HL-60/S4 (cell line): ENCODE data around the gene EXOC7.

ENCODE experiments used
- in situ Hi-C: fragments of 300-500 bp; cut with MboI; formaldehyde crosslinking; loops from 2 replicates; pipeline ENCODE4 v1.14.3; 2022; ENCODE audit warnings: low sequenced_read_pairs

Gene EXOC7

GRCh38 chr17:76138896-76139752 is 35.5 kb upstream of the EXOC7 start:
- in situ Hi-C loops = no loop called here

DNA sequence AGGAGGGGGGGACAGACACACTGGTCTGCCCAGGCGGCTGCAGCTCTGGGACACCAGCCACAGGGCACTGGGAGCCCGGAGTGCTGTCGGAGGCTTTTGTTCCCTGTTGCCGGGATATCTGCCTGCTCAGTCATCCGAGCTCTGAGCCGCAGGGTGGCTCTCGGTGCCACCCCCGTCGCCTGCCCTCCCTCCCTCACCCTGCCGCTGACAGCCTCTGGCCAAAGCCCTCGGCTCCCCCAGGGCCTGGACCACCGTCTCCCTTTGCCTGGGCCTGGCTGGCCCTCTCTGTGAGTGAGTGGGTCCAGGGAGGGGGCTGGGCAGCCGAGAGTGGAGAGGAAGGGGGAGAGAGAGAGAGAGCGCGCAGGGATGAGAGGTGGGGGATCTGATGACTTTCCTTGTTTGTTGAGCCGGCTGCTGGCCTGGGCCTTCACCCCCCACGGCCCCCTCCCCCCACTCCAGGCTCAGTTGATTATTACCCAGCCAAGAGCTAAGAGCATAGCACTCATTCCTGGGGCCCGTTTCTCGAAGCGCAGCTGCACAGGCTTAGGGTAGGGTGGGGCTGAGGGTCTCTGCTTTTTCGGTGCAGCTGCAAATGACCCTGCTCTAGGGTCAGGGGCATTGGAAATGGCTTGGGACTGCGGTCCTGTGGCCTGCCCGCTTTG is 34.8 kb upstream of the EXOC7 start:
- in situ Hi-C loops = no loop called here

DNA sequence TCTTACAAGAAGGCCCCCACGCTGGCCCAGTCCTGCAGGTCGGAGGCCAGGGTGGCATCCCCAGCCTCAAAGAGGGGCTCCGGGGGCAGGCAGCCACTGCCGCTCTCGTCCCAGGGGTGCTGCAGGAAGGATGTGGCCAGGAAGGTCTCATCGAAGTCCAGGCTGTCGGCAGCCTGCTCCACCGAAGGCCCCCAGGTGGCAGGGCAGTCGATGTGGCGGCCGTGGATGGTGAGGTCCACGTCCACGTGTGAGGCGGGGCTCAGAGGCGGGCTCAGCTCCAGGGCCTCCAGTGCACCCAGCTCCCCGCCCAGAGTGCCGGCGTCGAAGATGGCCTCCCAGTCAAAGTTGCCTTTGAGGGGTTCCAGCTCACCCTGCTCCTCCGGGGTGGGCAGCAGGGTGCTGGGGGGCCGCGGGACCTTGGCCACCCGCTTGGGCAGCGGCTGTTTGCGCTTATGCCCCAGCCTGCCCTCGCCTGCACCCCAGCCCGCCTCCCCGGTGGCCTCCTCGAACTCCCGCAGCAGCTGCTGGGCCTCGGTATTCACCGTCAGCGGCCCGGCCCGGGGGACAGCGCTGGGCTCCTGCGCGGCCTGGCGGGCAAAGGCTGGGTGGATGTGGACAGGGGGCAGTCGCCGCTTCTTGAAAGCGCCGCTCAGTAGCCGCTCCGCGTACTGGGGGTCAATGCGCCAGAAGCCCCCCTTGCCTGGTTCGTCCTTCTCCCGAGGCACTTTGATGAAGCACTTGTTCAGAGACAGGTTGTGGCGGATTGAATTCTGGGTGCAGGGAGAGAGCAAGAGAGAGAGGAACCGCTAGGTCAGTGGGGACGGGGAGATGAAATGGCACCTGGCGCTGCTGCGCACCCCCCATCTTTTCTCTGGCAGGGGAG is 34.0 kb upstream of the EXOC7 start:
- in situ Hi-C loops = no loop called here

- in situ Hi-C loops = no loop called here
Observed at GRCh38 chr17:76137001-76137350, 33.4 kb upstream of the EXOC7 start.

DNA sequence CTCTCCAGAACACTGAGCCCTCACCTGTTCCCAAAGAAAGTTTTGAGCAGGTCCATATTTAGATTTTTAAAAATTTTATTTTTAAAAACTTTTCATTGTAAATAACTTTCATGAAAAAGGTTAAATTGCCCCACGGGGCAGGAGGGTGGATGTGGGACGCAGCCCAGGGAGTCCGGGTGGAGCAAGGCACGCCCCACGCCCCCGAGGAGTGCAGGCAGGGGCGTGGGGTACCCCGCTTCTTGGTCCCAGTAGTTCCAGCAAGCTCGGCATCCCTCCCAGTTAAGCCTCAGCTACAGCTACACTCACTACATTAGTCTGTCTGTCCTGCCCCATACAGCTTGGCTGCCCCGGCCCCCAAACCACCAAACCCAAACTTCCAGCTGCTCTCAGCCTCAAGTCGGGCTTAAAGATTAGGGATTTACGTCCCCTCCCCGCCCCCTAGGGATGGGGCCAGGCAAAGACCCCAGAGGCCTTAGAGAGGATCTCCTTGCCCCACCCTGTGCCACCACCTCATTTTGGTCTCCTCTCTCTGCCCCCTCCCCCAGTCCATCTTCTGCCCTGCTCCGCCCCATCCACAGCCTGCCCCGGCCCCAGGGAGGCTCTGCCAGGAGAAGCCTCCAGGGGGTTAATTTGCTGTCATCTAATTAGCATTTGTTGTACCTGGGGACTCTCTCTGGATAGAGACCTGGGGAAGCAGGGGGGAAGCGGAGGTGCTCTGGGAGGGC is 32.9 kb upstream of the EXOC7 start:
- in situ Hi-C loops = no loop called here

GRCh38 chr17:76135810-76136188 is 32.2 kb upstream of the EXOC7 start:
- in situ Hi-C loops = no loop called here

GRCh38 chr17:76134911-76135809 is 31.6 kb upstream of the EXOC7 start:
- in situ Hi-C loops = no loop called here

GRCh38 chr17:76132574-76133338 is 29.2 kb upstream of the EXOC7 start:
- in situ Hi-C loops = no loop called here

DNA sequence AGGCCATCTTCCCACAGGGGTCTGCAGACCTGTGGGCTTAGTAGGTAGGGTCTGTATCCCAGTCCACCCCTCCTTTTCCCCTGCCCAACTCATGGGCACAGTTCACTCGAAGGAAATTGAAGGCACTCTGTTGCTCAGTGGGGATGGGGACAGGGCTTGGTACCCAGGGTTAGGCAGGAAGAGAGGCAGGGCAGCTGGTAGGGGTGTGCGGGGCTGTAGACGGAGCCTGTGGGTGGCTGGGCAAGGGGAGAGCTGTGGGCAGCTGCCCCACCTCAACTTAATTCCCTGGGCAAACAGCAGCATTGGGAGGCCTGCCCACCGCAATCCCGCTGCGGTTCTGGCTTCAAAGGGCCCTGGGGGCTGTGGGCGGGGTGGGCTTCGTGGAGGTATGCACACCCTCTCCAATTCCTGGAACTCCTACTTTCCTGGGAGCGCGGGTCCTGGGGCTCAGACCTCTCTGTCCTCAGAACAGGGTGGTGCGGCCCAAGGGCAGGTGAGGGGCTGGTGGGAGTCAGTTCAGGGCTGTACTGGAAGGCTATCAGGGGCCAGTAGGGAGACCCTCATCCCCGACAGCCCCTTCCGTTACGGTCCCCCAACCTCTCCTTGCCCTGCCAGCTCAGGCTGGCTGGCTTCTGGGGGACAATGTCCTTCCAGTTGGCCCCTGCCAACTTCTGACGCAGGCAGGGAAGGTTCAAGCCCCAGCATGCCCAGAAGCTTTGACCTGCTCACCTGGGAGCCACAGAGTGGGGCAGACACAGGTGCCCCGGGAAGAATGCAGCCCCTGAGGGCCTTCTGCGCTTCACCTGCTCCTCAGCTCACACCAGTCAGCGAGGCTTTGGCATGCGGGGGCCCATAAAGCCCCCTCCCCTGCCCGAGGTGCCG is 28.3 kb upstream of the EXOC7 start:
- in situ Hi-C loops = no loop called here

- in situ Hi-C loops = no loop called here
Observed at GRCh38 chr17:76131051-76131691, 27.6 kb upstream of the EXOC7 start.

- in situ Hi-C loops = no loop called here
Observed at GRCh38 chr17:76130473-76130872, 26.9 kb upstream of the EXOC7 start.

DNA sequence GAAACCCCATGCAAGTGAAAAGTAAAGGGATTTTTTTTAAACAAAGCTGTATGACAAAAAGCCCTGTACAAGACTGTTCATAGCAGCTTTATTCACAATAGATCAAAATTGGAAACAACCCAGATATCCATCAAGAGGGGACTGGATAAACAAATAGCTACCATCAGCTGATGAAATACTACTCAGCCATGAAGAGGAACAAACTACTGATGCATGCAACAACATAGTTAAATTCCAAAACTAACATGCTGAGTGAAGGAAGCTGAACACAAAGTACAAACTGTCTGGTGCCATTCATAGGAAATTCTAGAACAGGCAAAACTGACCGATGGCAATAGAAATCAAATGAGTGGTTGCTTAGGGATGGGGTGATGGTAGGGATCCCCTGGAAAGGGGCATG is 22.3 kb upstream of the EXOC7 start:
- in situ Hi-C loops = loop anchor here (5.0 kb wide), 1 partner anchor 166 kb away; no protein-coding TSS in a partner anchor

DNA sequence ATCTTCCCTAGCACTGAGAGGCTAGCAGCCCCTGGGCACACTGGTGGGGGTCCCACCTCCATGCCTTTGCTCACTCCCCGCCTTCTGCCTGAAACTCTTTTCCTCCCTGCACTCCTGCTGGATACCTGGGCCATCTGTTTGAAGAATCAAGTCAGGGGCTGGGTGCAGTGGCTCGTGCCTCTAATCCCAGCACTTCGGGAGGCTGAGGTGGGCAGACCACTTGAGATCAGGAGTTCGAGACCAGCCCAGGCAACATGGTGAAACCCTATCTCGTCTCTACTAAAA is 21.7 kb upstream of the EXOC7 start:
- in situ Hi-C loops = loop anchor here (5.0 kb wide), 1 partner anchor 167 kb away; no protein-coding TSS in a partner anchor

DNA sequence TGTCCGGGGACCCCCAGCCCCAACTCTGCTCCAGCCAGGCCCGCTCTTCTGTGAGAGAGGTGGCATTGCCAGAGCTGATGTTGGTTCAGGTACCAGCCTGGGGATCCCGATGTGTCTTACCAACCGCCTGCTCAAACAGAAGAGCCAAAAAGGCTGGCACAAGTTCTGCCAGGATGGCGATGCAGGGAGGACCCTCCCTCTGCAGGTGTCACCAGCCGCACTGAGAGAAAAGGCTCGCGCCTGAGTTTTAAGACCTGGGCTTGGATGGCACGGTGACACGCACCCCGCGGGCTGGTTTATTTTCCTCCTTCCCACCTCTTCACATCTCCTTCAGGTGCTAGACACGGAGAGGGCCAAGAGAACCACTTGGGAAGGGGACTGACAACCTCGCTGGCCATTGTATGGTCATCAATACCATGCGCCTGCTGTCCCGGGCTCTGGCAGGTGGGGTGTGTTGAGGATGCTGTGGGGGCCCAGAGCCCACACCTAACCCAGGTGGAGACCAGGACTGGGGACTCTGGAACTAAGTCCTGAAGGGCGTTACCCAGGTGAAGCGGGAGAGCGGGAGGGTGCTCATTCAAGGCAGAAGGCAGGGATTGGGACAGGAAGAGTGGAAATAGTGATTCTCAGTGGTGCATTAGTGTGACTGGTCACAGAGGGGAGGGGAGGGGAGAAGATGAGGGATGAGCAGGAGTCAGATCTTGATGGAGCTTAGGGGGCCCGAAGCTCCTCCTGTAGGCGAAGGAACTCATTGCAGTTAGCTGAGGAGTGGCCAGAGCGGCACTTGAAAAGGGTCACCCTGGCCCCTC is 21.2 kb upstream of the EXOC7 start:
- in situ Hi-C loops = loop anchor here (5.0 to 25.0 kb wide), 2 partner anchors 168 to 263 kb away; partner anchors contain the start of gene SPHK1

DNA sequence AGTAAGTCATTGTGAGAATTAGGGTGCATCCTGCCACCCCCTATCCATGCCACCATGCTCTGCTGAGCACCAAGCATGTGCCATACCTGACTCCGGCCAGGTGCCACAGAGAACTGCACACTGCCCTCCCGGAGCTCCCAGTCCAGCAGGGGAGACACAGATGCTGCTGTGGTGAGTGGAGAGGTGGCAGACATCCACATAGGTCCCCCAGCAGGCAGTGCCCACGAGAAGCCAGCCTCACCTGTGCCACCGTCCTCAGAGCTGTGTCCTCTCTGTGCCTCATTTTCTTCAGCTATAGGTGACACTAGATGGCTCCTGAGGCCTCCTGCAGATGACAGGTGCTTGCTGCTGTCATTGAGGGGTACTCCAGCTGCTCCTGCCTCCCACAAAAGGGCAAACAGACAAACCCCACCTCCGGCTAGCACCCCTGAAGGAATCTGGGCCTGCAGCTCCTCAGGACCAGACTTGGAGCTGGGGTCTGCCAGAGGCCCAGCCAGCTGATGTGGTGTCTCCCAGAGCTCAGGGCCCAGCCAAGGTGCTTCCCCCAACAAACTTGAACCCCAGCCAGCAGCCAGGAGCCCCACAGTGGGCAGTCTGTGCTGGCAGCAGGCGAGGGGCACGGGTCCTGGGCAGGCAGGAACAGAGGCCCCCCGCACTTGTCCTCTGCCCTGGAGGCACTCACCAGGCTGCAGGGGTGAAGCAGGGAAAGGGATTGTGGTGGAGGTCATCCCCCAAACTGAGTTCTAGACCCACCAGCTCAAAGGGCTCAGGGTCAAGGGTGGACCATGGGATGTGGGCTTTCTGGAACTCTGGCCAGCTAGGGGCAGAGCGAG is 20.4 kb upstream of the EXOC7 start:
- in situ Hi-C loops = loop anchor here (25.0 kb wide), 1 partner anchor 263 kb away; the partner anchor contains the start of gene SPHK1

DNA sequence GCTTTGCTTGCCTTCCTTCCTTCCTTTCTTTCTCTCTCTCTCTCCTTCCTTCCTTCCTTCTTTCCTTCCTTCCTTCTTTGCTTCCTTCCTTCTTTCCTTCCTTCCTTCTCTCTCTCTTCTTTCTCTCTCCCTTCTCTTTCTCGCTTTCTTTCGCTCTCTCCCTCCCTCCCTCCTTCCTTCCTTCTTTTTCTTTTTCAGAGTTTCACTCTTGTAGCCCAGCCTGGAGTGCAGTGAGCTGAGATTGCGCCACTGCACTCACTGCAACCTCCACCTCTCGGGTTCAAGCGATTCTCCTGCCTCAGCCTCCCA is 19.6 kb upstream of the EXOC7 start:
- in situ Hi-C loops = loop anchor here (25.0 kb wide), 1 partner anchor 264 kb away; the partner anchor contains the start of gene SPHK1
